Kidney epithelial cell (primary cell): ENCODE measurements around the gene SOHLH2. TPM values are rescaled to one million over a fixed set of nuclear protein-coding genes. Genes with fewer than 3 reads are reported as not detected.

ENCODE experiments used
- DNase-seq: peaks from one replicate; pipeline ENCODE4 v3.0.0-alpha.2; 2010; ENCODE audit warnings: low read depth
- H3K27me3 ChIP-seq: 2 replicates; pipeline ENCODE4 v1.6.0; 2011; ENCODE audit warnings: low read length; ENCODE audit not compliant: control insufficient read depth, insufficient read depth
- H3K36me3 ChIP-seq: 2 replicates; pipeline ENCODE4 v1.5.1; 2011; ENCODE audit warnings: low read length; ENCODE audit not compliant: control insufficient read depth, insufficient read depth
- H3K4me3 ChIP-seq: 2 replicates; pipeline ENCODE4 v1.5.1; 2011; ENCODE audit warnings: low read depth, mild to moderate bottlenecking, control low read depth, low read length
- total RNA-seq: library from RNA; depleted of rRNA; stranded (reverse); fragments of >200 nt; gene quantifications from 2 replicates; pipeline ENCODE4 v1.2.3, GENCODE V29; 2015
- TF ChIP-seq, protein P1 (sequence below): IDR thresholded peaks from 2 replicates; pipeline ENCODE4 v1.5.1; 2011; ENCODE audit warnings: mild to moderate bottlenecking, moderate library complexity, low read length, control low read depth, inconsistent platforms; ENCODE audit not compliant: insufficient read depth, poor library complexity, severe bottlenecking

SOHLH2 gene, protein sequence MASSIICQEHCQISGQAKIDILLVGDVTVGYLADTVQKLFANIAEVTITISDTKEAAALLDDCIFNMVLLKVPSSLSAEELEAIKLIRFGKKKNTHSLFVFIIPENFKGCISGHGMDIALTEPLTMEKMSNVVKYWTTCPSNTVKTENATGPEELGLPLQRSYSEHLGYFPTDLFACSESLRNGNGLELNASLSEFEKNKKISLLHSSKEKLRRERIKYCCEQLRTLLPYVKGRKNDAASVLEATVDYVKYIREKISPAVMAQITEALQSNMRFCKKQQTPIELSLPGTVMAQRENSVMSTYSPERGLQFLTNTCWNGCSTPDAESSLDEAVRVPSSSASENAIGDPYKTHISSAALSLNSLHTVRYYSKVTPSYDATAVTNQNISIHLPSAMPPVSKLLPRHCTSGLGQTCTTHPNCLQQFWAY
- 0.07 TPM in 1 of 2 replicates, not detected in the other for total RNA-seq

DNA sequence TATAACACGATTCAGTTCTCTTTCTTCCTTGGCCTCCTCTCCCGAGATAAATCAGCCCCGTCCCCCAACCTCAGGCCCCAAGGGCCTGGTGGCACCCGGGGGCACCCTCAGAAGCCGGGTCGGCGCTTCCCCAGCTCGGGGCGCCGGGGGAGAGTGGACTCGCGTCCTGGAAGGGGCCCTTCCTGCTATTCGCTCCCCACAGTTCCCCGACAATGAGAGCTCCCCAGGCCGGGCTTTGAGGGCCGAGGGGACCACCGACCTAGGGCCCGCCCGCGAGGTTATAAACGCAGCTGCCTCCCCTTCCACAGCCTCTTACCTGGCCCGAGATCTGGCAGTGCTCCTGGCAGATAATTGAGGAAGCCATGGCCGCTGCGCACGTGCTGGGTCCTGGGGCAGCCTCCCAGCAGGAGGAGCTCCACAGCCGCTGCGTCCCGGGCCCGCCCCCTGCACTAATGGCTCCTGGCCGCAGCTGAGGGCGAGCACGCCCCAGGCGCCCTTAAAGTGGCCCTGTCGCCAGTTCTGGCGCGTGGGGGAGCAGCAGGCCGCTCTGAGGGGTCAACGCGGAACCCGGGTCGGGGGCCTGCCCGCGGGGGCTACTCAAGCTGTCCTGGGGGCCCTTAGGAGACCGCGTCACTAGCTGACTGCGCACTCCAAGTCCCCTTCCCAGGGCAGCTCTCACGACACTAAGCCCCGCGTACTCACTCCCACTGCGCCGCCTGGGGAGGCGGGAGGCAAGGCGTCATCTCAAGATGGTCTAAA, at the start of gene SOHLH2:
Gene SOHLH2, minus strand, starts transcription at position 394 of the 759 bp plus-strand sequence. Its CDS starts 30 bp downstream, at position 364.
- Histone ChIP-seq H3K4me3 (no peak within 1 kb of the TSS), H3K36me3 (no peaks in the 10 kb centered on the region), H3K27me3 (no peaks in the 10 kb centered on the region)
- DNase-seq, result no peak
- TF ChIP-seq, protein P1, sequence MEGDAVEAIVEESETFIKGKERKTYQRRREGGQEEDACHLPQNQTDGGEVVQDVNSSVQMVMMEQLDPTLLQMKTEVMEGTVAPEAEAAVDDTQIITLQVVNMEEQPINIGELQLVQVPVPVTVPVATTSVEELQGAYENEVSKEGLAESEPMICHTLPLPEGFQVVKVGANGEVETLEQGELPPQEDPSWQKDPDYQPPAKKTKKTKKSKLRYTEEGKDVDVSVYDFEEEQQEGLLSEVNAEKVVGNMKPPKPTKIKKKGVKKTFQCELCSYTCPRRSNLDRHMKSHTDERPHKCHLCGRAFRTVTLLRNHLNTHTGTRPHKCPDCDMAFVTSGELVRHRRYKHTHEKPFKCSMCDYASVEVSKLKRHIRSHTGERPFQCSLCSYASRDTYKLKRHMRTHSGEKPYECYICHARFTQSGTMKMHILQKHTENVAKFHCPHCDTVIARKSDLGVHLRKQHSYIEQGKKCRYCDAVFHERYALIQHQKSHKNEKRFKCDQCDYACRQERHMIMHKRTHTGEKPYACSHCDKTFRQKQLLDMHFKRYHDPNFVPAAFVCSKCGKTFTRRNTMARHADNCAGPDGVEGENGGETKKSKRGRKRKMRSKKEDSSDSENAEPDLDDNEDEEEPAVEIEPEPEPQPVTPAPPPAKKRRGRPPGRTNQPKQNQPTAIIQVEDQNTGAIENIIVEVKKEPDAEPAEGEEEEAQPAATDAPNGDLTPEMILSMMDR, result no peak

GRCh38 chr13:36261976-36262375, 47.6 kb upstream of the SOHLH2 start:
- no peaks in the 10 kb centered on the region for H3K36me3 ChIP-seq
- TF ChIP-seq, protein P1, result no peak
- H3K4me3 ChIP-seq, result no peak overlapping the region
- no peaks in the 10 kb centered on the region for H3K27me3 ChIP-seq
- no peak for DNase-seq

- TF ChIP-seq, protein P1, result no peak
- no peaks in the 10 kb centered on the region for H3K36me3 ChIP-seq
- H3K27me3 ChIP-seq, result no peaks in the 10 kb centered on the region
- no peak for DNase-seq
- no peak overlapping the region for H3K4me3 ChIP-seq
Observed at GRCh38 chr13:36261011-36261410, 46.7 kb upstream of the SOHLH2 start.

DNA sequence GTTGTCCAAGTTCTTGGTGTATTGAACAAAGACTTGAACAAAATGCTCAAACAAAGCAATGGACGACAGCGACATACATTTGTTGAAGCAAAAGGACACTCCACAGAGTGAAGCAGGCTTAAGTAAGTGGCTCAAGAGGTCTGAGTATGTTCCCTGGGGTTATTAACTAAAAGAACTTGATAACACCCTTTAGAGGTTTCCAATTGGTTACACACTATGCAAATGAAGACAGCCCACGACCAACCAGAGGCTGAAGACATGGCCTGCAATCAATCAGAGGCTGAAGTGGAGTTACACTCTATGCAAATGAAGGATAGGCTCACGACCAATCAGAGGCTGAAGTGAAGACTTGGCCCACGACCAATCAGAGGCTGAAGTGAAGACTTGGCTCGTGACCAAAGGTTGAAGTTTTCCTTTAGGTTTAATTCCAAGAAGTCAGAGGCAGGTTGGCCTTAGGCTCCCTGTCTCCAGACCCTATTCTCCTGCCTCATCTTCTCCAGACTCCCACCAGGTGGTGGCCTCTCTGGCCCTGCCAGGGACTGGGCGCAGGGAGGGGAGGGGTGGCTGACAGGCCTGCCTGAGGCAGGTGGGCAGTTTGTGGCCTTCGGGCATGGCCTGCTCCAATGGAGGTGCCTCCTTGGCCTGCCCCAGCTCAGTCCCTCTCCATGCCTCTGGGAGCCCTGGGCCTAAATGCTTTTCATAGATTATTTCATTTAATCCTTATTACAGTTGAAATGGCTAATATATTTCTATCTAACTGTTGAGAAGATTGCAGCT, 45.2 kb upstream of the SOHLH2 start:
- H3K36me3 ChIP-seq, result no peaks in the 10 kb centered on the region
- H3K27me3 ChIP-seq, result no peaks in the 10 kb centered on the region
- no peak for DNase-seq
- H3K4me3 ChIP-seq, result no peak overlapping the region
- TF ChIP-seq, protein P1, result no peak

DNA sequence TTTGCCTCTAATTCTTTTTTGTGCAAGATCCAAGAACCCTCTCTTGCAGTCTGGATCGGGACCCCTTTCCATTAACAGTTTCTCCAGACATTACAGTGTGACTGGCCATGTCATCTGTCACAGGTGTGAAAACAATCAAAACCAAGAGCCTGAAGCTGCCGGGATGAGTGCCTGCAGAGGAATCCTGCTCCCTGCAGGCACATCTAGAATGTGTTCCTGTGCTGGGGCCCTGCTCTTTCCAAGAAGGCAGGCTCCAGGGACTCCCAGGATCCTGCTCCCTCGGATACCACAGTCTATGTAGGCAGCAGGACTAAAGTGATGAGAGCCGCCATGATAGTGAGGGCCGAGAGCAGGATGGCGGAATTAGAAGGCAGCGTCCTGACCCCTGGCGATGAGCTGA, 44.5 kb upstream of the SOHLH2 start:
- Histone ChIP-seq H3K4me3 (no peak overlapping the region), H3K27me3 (no peaks in the 10 kb centered on the region), H3K36me3 (no peaks in the 10 kb centered on the region)
- no peak for DNase-seq
- TF ChIP-seq, protein P1, result no peak
